ENCODE data around the gene CRTAC1. TPM values are rescaled to one million over a fixed set of nuclear protein-coding genes. Genes with fewer than 3 reads are reported as not detected.

CRTAC1 gene
- total RNA-seq, 2 donors from 2014 or later, result not detected

DNA sequence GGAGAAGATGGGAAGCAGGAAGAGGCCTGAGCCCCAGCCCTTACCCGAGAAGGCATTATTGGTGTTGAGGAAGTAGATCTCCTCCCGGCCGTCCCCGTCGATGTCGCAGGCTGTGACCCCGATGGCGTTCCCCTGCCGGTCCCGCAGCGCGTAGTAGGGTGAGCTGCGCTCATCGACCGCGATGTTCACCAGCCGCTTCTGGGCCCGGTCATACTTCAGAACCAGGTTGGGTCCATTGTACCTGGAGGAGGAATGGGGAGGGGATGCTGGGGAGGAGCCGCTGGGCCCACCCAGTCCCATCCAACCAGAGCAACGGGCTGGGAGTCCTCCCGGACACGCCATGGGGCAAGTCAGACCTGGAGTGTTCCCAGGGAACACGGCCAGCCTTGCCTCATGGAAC lies 94.3 kb downstream of the CRTAC1 start:
- peaks cover 21% of the 10 kb centered on the region for H3K27me3 Mint-ChIP-seq
- no peak for ATAC-seq (replicated peaks)
- no peaks in the 10 kb centered on the region for H3K36me3 Mint-ChIP-seq (ENCODE audit: low read depth)
- H3K4me3 Mint-ChIP-seq, result no peak overlapping the region
- no peaks in the 10 kb centered on the region for H3K4me1 Mint-ChIP-seq
- H3K27ac Mint-ChIP-seq, result no peak overlapping the region
- no peaks in the 10 kb centered on the region for H3K9me3 Mint-ChIP-seq

DNA sequence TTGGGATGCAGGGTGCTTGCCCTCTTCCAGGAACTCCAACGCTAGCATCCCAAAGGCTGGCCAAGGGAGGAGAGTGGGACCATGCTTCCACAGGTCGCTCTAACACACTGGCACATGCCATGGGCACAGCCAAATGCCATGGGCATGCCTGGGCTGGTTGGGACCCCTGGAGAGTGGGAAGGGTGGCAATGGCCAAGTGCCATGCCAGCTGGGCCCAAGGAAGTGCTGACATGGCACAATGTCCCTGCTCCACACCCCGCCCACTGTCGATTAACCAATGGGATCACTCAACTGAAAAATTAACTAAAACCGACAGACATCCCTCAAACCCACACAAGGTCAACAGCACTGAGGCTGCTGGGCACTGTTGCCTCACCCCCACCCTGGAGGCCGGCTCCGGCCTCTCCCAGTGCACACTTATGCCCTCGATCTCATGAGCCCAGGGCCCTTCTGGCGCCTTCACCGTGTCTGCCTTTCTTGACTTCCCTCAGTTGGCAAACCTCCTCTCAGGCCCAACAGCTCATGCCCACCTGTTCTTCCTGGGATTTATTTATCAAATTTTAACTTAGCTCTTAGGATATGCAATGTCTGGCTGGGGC lies 97.4 kb downstream of the CRTAC1 start:
- Mint-ChIP-seq H3K27ac (no peak overlapping the region), H3K27me3 (peaks cover 17% of the 10 kb centered on the region), H3K4me3 (no peak overlapping the region), H3K36me3 (ENCODE audit: low read depth) (no peaks in the 10 kb centered on the region), H3K9me3 (no peaks in the 10 kb centered on the region), H3K4me1 (no peaks in the 10 kb centered on the region)
- ATAC-seq (replicated peaks), result no peak

DNA sequence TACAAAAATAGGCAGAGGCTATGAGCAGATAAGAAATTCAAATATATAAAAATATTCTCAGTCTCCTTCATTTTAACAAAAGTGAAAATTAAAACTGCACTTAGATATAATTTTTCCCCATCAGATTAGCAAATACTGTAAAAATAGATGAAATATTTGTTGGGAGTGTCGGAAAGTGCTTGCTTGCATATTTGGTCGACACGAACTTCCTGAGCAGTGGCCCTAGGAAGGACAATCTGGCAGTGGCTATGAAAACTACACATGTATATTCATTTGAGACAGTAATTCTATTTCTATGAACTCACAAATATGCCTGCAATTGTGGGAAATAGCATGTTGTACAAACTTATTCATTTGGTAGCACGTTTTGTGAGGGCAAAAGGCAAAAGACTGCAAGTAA lies 99.4 kb downstream of the CRTAC1 start:
- Mint-ChIP-seq H3K4me1 (no peaks in the 10 kb centered on the region), H3K27ac (no peak overlapping the region), H3K4me3 (no peak overlapping the region), H3K36me3 (ENCODE audit: low read depth) (no peaks in the 10 kb centered on the region), H3K9me3 (no peaks in the 10 kb centered on the region), H3K27me3 (peaks cover 18% of the 10 kb centered on the region)
- ATAC-seq (replicated peaks), result no peak

DNA sequence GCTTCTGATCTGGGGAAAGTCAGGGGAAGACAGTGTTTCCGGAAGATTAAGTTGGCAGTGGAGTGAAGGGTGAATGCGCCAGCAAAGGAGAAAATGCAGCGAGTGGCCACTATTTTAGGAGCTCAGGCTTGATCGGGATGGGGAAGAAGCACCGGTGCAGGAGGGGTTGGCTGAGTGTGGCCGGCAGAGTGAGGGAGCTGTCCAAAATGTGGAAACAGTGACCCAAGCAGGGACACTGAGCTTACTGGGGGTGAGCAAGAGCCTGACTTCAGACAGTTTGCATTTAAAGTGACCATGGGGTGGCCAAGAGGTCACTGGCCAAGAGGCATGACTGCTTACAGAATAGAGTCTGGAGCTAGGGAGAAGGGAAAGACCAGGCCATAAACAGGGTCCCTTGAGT lies 101.5 kb downstream of the CRTAC1 start:
- no peak overlapping the region for H3K4me3 Mint-ChIP-seq
- peaks cover 28% of the 10 kb centered on the region for H3K27me3 Mint-ChIP-seq
- no peaks in the 10 kb centered on the region for H3K9me3 Mint-ChIP-seq
- H3K36me3 Mint-ChIP-seq (ENCODE audit: low read depth), result no peaks in the 10 kb centered on the region
- no peaks in the 10 kb centered on the region for H3K4me1 Mint-ChIP-seq
- H3K27ac Mint-ChIP-seq, result no peak overlapping the region
- ATAC-seq (replicated peaks), result no peak

DNA sequence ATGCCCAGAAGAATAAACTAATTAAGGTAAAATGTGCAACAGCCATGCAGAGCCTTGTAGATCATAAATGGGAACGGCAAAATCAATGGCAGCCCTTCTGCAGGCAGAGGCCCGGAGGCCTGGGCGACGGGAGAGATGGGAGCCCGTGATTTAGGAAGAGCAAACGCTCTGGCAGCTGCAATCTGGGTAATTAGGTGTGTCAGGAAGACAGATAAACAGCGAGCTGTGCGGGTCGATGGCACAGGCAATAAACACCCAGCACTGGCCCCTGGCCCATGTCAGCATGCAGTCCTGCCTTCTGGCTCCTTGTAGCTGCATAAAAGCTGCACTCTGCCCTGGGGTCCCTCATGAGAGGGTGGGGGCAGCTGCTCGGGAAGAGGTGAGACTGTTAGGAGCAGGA lies 102.8 kb downstream of the CRTAC1 start:
- no peak for ATAC-seq (replicated peaks)
- no peaks in the 10 kb centered on the region for H3K4me1 Mint-ChIP-seq

DNA sequence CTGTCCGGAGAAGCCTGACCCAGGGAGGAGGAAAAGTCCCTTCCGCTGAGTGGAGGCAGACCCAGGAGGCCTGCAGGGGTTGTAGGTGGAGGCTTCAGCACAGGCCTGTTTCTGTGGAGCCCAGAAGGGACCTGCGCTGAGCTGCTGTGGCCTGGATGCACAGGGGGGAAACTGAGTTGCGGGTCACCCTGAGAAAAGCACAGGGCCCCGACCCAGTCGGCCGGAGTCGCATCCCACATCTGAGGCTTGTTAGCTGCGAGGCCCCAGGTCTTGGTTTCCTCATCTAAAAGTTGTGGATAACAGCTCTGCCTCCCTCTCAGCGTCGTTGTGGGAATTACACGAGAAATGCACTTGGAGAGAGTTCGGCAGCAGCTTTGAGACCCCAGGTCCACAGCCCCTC lies 104.4 kb downstream of the CRTAC1 start:
- ATAC-seq (replicated peaks), result no peak
- Mint-ChIP-seq H3K4me1 (no peaks in the 10 kb centered on the region), H3K27me3 (peaks cover 29% of the 10 kb centered on the region), H3K9me3 (no peaks in the 10 kb centered on the region), H3K4me3 (no peak overlapping the region), H3K27ac (no peak overlapping the region), H3K36me3 (ENCODE audit: low read depth) (no peaks in the 10 kb centered on the region)

More for the DNA sequence above, 102.8 kb downstream of the CRTAC1 start:
- Mint-ChIP-seq H3K36me3 (ENCODE audit: low read depth) (no peaks in the 10 kb centered on the region), H3K27ac (no peak overlapping the region), H3K27me3 (peaks cover 29% of the 10 kb centered on the region), H3K9me3 (no peaks in the 10 kb centered on the region), H3K4me3 (no peak overlapping the region)

DNA sequence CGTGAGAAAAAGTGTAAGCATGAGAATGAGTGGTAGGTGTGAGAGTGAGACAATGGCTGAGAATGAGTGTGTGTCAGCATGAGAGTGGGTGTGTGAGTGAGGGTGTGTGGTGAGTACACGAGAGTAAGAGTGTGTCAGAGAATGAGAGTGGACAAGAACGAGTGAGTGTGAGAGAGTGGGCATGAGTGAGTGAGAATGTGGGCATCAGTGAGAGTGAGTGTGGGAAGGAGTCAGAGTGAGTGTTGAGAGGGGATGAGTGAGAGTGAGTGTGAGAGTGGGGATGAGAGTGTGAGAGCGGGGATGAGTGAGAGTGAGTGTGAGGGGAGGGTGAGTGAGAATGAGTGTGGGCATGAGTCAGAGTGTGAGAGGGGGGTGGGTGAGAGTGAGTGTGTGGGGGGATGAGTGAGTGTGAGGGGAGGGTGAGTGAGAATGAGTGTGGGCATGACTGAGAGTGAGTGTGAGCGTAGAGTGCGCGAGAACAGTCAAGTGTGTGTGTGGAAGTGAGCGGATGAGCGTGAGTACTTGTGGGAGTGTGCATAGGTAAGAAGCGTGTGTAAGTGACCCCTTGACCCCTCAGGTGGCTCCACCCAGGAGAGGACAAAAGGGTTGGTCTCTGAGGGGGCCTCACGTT lies 105.0 kb downstream of the CRTAC1 start:
- Mint-ChIP-seq H3K36me3 (ENCODE audit: low read depth) (no peaks in the 10 kb centered on the region), H3K4me1 (no peaks in the 10 kb centered on the region), H3K27ac (no peak overlapping the region), H3K4me3 (no peak overlapping the region), H3K27me3 (peaks cover 29% of the 10 kb centered on the region), H3K9me3 (no peaks in the 10 kb centered on the region)
- peak; percentile 40 for ATAC-seq (replicated peaks)

DNA sequence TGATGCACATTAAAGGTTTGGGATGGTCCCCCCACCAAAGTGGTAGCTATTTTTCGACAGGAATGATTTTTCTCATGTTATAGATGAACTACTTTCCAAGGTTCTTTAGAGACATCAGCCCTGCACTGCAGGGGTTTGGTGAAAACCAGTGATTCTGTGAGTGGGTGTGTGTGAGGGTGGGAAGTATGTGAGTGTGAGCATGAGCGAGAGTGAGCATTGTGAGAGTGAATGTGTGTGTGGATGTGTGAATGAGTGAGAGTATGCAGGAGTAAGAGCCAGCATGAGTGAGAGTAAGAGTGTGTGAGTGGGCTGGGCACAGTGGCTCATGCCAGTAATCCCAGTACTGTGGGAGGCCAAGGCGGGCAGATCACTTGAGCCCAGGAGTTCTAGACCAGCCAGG lies 105.7 kb downstream of the CRTAC1 start:
- Mint-ChIP-seq H3K4me1 (no peaks in the 10 kb centered on the region), H3K27ac (no peak overlapping the region), H3K9me3 (no peaks in the 10 kb centered on the region), H3K4me3 (no peak overlapping the region), H3K36me3 (ENCODE audit: low read depth) (no peaks in the 10 kb centered on the region), H3K27me3 (peaks cover 29% of the 10 kb centered on the region)
- ATAC-seq (replicated peaks), result no peak

DNA sequence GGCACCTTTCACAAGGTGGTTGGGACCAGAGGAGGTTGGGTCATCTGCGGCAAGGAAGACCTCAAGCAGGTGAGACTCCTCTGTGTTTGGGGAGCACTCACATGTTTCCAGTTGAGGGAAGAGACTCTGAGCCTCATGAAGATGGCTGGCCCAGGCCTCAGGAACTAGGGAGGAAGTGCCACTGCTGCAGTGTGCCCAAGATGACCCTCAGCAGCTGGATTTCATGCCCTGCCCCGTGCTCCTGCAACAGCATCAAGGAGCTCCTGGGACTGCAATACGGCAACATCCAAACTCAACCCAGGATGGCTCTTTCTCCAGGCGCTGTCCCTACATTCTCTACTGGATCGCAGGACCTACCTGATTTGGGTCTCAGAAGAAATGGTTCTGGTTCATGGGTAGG lies 106.9 kb downstream of the CRTAC1 start:
- Mint-ChIP-seq H3K27ac (no peak overlapping the region), H3K4me3 (no peak overlapping the region), H3K4me1 (peaks cover 5% of the 10 kb centered on the region), H3K36me3 (ENCODE audit: low read depth) (no peaks in the 10 kb centered on the region), H3K27me3 (peaks cover 26% of the 10 kb centered on the region), H3K9me3 (no peaks in the 10 kb centered on the region)
- ATAC-seq (replicated peaks), result no peak

DNA sequence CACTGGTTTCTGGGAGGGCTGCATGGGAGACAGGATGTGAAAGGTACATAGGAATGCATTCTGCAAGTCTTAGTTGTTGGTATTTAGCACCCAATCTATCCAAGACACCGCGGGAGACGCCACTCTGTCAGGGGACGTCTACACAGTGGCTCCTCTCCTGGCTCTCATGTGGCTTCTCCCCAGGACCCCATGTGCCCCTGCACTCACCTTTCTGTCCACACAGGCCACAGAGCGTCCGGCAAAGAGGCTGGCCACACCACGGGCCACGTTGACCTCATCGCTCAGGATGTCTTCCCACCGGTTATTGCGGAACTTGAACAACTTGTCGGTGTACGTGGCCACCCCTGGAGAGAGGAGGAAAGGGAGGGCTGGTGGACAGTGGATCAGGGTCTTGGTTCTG lies 107.4 kb downstream of the CRTAC1 start:
- Mint-ChIP-seq H3K4me1 (peaks cover 5% of the 10 kb centered on the region), H3K9me3 (no peaks in the 10 kb centered on the region), H3K4me3 (no peak overlapping the region), H3K36me3 (ENCODE audit: low read depth) (no peaks in the 10 kb centered on the region), H3K27me3 (peaks cover 25% of the 10 kb centered on the region), H3K27ac (no peak overlapping the region)
- ATAC-seq (replicated peaks), result no peak

DNA sequence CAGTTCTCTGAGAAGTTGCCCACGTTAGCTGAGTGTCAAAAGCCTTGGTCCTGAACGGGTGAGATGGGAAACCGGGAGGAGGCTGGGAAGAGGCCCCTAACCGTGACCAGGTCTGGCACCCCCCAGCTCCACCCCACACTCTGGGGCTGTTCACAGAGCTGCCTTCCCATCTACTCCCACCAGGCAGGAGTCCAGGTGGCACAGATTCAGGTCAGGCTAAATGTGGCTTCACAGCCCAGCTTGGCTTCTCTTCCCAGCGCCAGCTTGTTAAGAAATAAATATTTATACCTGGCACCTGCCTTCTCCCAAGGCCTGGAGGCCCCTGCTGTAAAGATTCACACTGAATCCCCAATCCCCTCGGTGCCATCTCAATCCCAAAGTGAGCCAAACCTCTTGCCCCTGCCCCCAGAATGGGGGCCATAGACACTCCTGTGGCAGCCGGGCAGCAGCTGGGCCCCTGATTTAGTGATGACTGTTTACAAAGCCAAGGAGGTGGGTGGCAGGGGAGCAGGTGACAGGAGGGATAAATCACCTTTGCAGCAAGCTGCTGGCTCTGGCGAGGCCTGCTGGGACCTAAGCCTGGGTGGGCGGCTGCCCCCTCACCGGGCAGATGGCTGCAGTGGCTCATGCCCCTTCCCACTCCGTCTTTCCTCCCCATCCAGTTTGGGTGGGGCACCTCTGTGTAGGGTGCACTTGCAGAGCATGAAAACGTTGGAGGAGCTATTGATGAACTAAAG lies 108.2 kb downstream of the CRTAC1 start:
- Mint-ChIP-seq H3K4me1 (peaks cover 5% of the 10 kb centered on the region), H3K27ac (no peak overlapping the region), H3K36me3 (ENCODE audit: low read depth) (no peaks in the 10 kb centered on the region), H3K9me3 (no peaks in the 10 kb centered on the region), H3K4me3 (no peak overlapping the region), H3K27me3 (peaks cover 20% of the 10 kb centered on the region)
- no peak for ATAC-seq (replicated peaks)

DNA sequence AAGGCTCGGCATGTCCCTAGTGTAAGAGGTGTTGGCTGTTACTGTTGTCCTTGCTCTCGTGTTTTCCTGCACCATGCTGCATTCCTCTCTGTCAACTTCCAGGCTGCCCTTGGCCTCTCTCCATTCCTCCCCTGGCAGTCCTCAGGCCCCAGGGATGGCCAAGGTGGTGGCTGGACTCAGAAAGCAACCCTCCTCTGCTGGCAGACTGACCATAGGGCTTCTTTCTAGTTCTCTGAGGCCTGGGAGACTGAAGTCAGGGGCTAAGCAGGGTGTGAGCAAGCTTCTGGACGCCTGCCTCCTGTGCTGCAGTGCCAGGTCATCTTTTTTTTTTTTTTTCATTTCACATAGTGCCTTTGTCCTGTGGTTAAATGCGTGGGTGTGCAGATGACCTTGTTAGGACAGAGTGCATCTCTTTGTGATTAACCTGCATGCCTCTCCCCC lies 108.8 kb downstream of the CRTAC1 start:
- Mint-ChIP-seq H3K27ac (no peak overlapping the region), H3K36me3 (ENCODE audit: low read depth) (no peaks in the 10 kb centered on the region), H3K4me3 (no peak overlapping the region), H3K27me3 (peaks cover 20% of the 10 kb centered on the region), H3K4me1 (peaks cover 5% of the 10 kb centered on the region), H3K9me3 (no peaks in the 10 kb centered on the region)
- ATAC-seq (replicated peaks), result no peak

DNA sequence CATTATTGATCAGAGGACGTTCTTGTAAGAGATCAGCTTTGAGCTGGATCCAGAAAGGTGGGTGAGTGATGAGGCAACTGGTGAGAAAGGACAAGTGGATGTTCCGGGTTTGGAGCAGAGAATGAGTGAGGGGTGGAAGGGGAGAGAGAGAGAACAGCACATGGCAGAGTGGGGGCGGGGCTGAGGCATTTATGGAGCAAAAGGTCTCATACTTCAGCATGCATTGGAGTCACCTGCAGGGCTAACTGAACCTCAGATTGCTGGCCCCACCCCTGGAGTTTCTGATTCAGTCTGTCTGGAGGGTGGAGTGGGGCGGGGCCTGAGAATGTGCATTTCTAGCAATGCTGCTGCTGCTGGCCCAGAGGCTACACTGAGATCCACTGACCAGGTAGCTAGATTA lies 109.6 kb downstream of the CRTAC1 start:
- no peak overlapping the region for H3K4me3 Mint-ChIP-seq
- ATAC-seq (replicated peaks), result no peak
- H3K27me3 Mint-ChIP-seq, result peaks cover 24% of the 10 kb centered on the region

DNA sequence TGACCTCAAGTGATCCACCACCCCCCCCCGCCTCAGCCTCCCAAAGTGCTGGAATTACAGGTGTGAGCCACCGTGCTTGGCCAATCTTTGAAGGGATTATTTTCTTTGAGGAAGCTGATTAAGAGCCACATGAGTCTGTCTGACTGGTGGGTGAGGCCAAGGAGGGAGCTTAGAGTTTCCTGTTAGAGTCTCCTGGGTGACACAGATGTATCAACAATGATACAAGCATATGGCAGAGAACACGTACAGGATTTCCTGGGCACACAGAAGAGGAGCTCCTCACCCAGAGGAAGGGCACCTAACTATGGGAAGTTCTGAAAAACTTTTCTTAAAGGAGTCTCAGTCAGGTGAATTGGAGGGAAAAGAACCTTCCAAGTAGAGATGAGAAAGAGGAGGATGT lies 111.4 kb downstream of the CRTAC1 start:
- Mint-ChIP-seq H3K9me3 (no peaks in the 10 kb centered on the region), H3K4me3 (no peak overlapping the region), H3K4me1 (peaks cover 5% of the 10 kb centered on the region), H3K27ac (no peak overlapping the region), H3K36me3 (ENCODE audit: low read depth) (no peaks in the 10 kb centered on the region), H3K27me3 (peaks cover 9% of the 10 kb centered on the region)
- ATAC-seq (replicated peaks), result peak; percentile 41

More for the DNA sequence above, 109.6 kb downstream of the CRTAC1 start:
- Mint-ChIP-seq H3K9me3 (no peaks in the 10 kb centered on the region), H3K36me3 (ENCODE audit: low read depth) (no peaks in the 10 kb centered on the region), H3K27ac (no peak overlapping the region), H3K4me1 (peaks cover 5% of the 10 kb centered on the region)

DNA sequence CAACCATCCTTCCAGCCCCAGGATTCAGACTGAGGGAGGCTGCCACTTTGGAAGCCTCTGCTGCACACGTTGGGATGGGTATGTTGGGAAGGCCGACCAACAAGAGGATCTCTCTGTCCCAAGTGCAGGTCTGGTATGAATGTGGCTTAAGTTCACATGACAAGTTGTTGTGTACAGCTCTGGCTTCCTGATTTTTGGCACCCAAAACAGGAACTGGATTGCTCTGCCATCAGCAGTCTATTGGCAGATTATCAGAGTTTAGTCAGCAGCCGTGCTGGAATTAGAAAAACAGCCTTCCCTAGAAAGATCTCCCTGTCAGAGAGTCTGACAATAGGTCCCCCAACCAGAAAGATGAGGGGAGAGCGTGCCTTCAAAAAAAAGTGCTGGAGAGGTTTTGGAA lies 113.8 kb downstream of the CRTAC1 start:
- H3K4me3 Mint-ChIP-seq, result no peak overlapping the region
- H3K4me1 Mint-ChIP-seq, result peaks cover 5% of the 10 kb centered on the region
- peaks cover 8% of the 10 kb centered on the region for H3K27me3 Mint-ChIP-seq
- no peaks in the 10 kb centered on the region for H3K36me3 Mint-ChIP-seq (ENCODE audit: low read depth)
- no peaks in the 10 kb centered on the region for H3K9me3 Mint-ChIP-seq
- H3K27ac Mint-ChIP-seq, result no peak overlapping the region
- ATAC-seq (replicated peaks), result no peak
